ENCODE data around the gene CCDC171.

DNA sequence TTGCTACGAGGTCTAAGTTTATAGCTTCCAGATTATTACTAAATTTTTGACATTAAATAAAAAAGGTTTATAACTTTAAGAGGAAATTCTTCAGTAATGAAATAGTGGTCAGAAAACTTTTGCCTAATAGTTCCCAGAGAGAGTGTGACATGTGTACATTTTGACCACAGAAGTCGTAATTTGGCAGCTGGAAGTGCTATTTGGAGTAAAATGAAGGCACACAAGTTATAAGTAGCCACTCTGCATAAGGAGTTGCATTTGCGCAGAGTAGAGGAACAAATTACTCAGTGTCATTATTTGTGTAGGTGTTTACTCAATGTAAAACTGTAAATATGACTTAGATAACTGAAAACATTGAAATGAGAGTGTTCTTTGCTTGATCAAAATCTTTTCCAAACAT is 408.4 kb downstream of the CCDC171 start:
- TF ChIP-seq YY1 (IDR thresholded peaks at IDR 0.05; ENCODE audit: extremely low read depth, insufficient replicate concordance, low read depth, low read length) (no peak), EZH2 (IDR thresholded peaks at IDR 0.05) (no peak), EZH2phosphoT487 (IDR thresholded peaks at IDR 0.05; ENCODE audit: borderline replicate concordance) (no peak), CBX3 (IDR thresholded peaks at IDR 0.05; ENCODE audit: low read depth) (no peak), SP1 (IDR thresholded peaks at IDR 0.05; ENCODE audit: low read depth) (no peak), SIN3A (IDR thresholded peaks at IDR 0.05; ENCODE audit: low read depth) (no peak), POLR2A (IDR thresholded peaks at IDR 0.05; ENCODE audit: borderline replicate concordance, extremely low read depth, insufficient read depth, insufficient read length) (no peak), POLR2AphosphoS5 (IDR thresholded peaks at IDR 0.05; ENCODE audit: low read depth, low read length) (no peak), FOSL1 (IDR thresholded peaks at IDR 0.05; ENCODE audit: low read depth) (no peak), RAD21 (IDR thresholded peaks at IDR 0.05; ENCODE audit: low read depth) (no peak), ZFX (IDR thresholded peaks at IDR 0.05) (no peak)
- TF ChIP-seq, protein P1, sequence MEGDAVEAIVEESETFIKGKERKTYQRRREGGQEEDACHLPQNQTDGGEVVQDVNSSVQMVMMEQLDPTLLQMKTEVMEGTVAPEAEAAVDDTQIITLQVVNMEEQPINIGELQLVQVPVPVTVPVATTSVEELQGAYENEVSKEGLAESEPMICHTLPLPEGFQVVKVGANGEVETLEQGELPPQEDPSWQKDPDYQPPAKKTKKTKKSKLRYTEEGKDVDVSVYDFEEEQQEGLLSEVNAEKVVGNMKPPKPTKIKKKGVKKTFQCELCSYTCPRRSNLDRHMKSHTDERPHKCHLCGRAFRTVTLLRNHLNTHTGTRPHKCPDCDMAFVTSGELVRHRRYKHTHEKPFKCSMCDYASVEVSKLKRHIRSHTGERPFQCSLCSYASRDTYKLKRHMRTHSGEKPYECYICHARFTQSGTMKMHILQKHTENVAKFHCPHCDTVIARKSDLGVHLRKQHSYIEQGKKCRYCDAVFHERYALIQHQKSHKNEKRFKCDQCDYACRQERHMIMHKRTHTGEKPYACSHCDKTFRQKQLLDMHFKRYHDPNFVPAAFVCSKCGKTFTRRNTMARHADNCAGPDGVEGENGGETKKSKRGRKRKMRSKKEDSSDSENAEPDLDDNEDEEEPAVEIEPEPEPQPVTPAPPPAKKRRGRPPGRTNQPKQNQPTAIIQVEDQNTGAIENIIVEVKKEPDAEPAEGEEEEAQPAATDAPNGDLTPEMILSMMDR (IDR thresholded peaks at IDR 0.05 in 2 of 3, conservative IDR thresholded peaks at IDR 0.05 in 1 of 3; ENCODE audit: borderline replicate concordance in 1 of 3, insufficient read depth in 1 of 3, low read depth in 2 of 3, low read length in 2 of 3), result no peak
- TF ChIP-seq, protein P2, sequence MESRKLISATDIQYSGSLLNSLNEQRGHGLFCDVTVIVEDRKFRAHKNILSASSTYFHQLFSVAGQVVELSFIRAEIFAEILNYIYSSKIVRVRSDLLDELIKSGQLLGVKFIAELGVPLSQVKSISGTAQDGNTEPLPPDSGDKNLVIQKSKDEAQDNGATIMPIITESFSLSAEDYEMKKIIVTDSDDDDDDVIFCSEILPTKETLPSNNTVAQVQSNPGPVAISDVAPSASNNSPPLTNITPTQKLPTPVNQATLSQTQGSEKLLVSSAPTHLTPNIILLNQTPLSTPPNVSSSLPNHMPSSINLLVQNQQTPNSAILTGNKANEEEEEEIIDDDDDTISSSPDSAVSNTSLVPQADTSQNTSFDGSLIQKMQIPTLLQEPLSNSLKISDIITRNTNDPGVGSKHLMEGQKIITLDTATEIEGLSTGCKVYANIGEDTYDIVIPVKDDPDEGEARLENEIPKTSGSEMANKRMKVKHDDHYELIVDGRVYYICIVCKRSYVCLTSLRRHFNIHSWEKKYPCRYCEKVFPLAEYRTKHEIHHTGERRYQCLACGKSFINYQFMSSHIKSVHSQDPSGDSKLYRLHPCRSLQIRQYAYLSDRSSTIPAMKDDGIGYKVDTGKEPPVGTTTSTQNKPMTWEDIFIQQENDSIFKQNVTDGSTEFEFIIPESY (IDR thresholded peaks at IDR 0.05; ENCODE audit: extremely low read depth, insufficient replicate concordance, low read length), result no peak
- TF ChIP-seq, protein P3, sequence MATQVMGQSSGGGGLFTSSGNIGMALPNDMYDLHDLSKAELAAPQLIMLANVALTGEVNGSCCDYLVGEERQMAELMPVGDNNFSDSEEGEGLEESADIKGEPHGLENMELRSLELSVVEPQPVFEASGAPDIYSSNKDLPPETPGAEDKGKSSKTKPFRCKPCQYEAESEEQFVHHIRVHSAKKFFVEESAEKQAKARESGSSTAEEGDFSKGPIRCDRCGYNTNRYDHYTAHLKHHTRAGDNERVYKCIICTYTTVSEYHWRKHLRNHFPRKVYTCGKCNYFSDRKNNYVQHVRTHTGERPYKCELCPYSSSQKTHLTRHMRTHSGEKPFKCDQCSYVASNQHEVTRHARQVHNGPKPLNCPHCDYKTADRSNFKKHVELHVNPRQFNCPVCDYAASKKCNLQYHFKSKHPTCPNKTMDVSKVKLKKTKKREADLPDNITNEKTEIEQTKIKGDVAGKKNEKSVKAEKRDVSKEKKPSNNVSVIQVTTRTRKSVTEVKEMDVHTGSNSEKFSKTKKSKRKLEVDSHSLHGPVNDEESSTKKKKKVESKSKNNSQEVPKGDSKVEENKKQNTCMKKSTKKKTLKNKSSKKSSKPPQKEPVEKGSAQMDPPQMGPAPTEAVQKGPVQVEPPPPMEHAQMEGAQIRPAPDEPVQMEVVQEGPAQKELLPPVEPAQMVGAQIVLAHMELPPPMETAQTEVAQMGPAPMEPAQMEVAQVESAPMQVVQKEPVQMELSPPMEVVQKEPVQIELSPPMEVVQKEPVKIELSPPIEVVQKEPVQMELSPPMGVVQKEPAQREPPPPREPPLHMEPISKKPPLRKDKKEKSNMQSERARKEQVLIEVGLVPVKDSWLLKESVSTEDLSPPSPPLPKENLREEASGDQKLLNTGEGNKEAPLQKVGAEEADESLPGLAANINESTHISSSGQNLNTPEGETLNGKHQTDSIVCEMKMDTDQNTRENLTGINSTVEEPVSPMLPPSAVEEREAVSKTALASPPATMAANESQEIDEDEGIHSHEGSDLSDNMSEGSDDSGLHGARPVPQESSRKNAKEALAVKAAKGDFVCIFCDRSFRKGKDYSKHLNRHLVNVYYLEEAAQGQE (IDR thresholded peaks at IDR 0.05; ENCODE audit: low read depth), result no peak
